ENCODE data around the gene MAGI3. TPM values are rescaled to one million over a fixed set of nuclear protein-coding genes. Genes with fewer than 3 reads are reported as not detected.

Gene MAGI3
- 4.7 TPM for polyA plus RNA-seq (2012; ENCODE audit: insufficient read depth, insufficient read length, low read depth)

GRCh38 chr1:113389953-113390834 is at the start of gene MAGI3:
Gene MAGI3 (plus strand): TSS chr1:113390515. CDS start chr1:113391034, 519 bp downstream.
- DNase-seq: peak; percentile 99
- Histone ChIP-seq H3K27me3 (no peaks in the 10 kb centered on the region), H3K36me3 (no peaks in the 10 kb centered on the region), H3K4me3 (ENCODE audit: low read depth, low read length) (peak within 1 kb of the TSS; percentile 92), H3K9me3 (no peaks in the 10 kb centered on the region), H3K4me1 (no peaks in the 10 kb centered on the region)
- no peak for TF ChIP-seq CTCF (IDR thresholded peaks at IDR 0.05; ENCODE audit: low read depth, low read length)

- Histone ChIP-seq H3K4me3 (ENCODE audit: low read depth, low read length) (no peak overlapping the region), H3K4me1 (no peaks in the 10 kb centered on the region), H3K36me3 (no peaks in the 10 kb centered on the region), H3K27me3 (no peaks in the 10 kb centered on the region), H3K9me3 (no peaks in the 10 kb centered on the region)
- no peak for DNase-seq
- no peak for TF ChIP-seq CTCF (IDR thresholded peaks at IDR 0.05; ENCODE audit: low read depth, low read length)
Measured at GRCh38 chr1:113353580-113353979, 36.7 kb upstream of the MAGI3 start.

- no peaks in the 10 kb centered on the region for H3K9me3 ChIP-seq
- peak; percentile 13 for DNase-seq
- H3K27me3 ChIP-seq: no peaks in the 10 kb centered on the region
- H3K4me1 ChIP-seq: peaks cover 12% of the 10 kb centered on the region; the same call in 1 of the 2 replicates
- TF ChIP-seq CTCF (IDR thresholded peaks at IDR 0.05; ENCODE audit: low read depth, low read length): no peak
- no peak overlapping the region for H3K4me3 ChIP-seq (ENCODE audit: low read depth, low read length)
- no peaks in the 10 kb centered on the region for H3K36me3 ChIP-seq
Measured at GRCh38 chr1:113363935-113364334, 26.4 kb upstream of the MAGI3 start.

GRCh38 chr1:113369040-113369439 is 21.3 kb upstream of the MAGI3 start:
- H3K36me3 ChIP-seq: no peaks in the 10 kb centered on the region
- no peaks in the 10 kb centered on the region for H3K27me3 ChIP-seq
- no peaks in the 10 kb centered on the region for H3K9me3 ChIP-seq
- no peak overlapping the region for H3K4me3 ChIP-seq (ENCODE audit: low read depth, low read length)
- TF ChIP-seq CTCF (IDR thresholded peaks at IDR 0.05; ENCODE audit: low read depth, low read length): no peak
- H3K4me1 ChIP-seq: peaks cover 5% of the 10 kb centered on the region; the same call in 1 of the 2 replicates
- DNase-seq: no peak

- Histone ChIP-seq H3K36me3 (no peaks in the 10 kb centered on the region), H3K9me3 (no peaks in the 10 kb centered on the region), H3K4me3 (ENCODE audit: low read depth, low read length) (no peak overlapping the region), H3K27me3 (no peaks in the 10 kb centered on the region), H3K4me1 (no peaks in the 10 kb centered on the region)
- TF ChIP-seq CTCF (IDR thresholded peaks at IDR 0.05; ENCODE audit: low read depth, low read length): no peak
- DNase-seq: no peak
Measured at GRCh38 chr1:113369699-113370098, 20.6 kb upstream of the MAGI3 start.

GRCh38 chr1:113370868-113371267 is 19.4 kb upstream of the MAGI3 start:
- no peaks in the 10 kb centered on the region for H3K27me3 ChIP-seq
- no peaks in the 10 kb centered on the region for H3K36me3 ChIP-seq
- no peak for DNase-seq
- H3K4me3 ChIP-seq (ENCODE audit: low read depth, low read length): no peak overlapping the region
- TF ChIP-seq CTCF (IDR thresholded peaks at IDR 0.05; ENCODE audit: low read depth, low read length): no peak
- no peaks in the 10 kb centered on the region for H3K9me3 ChIP-seq
- no peaks in the 10 kb centered on the region; the same call in 1 of the 2 replicates for H3K4me1 ChIP-seq
